Measurements from ENCODE around the gene LIG1. TPM values are rescaled to one million over a fixed set of nuclear protein-coding genes. Genes with fewer than 3 reads are reported as not detected.

LIG1 gene
- total and polyA plus RNA-seq, 9 of the 15 experiments (the other 6 are each of a cell fraction or from before 2014, with no cell fraction given) = 9.6 to 114 (median 71.1) TPM

DNA sequence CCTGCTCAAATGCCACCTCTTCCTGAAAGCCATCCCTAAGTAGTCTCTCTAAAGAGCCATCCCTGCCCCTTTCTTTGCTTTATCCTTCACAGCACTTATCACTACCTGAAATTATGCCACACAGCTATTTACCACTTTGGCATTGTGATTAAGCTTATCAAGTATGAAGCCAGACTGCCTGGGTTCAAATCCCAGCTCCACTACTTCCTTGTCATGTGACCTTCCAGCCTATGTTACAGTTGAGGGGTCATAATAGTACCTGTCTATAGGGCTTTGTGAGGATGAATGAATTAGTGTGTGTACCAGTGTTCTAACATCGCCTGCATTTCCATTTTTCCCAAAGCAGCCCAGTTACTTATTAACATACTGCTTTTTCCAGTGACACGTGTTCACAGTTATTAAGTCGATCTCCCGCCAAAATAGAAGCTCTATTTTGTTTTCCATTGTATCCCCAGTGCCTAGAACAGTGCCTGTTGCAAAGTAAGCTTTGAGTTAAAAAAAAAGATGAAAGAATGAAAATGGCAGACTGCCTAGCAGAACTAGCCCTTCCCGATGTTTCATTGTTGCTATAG is 33.2 kb upstream of the LIG1 start (continued):
- TF ChIP-seq, protein P1, sequence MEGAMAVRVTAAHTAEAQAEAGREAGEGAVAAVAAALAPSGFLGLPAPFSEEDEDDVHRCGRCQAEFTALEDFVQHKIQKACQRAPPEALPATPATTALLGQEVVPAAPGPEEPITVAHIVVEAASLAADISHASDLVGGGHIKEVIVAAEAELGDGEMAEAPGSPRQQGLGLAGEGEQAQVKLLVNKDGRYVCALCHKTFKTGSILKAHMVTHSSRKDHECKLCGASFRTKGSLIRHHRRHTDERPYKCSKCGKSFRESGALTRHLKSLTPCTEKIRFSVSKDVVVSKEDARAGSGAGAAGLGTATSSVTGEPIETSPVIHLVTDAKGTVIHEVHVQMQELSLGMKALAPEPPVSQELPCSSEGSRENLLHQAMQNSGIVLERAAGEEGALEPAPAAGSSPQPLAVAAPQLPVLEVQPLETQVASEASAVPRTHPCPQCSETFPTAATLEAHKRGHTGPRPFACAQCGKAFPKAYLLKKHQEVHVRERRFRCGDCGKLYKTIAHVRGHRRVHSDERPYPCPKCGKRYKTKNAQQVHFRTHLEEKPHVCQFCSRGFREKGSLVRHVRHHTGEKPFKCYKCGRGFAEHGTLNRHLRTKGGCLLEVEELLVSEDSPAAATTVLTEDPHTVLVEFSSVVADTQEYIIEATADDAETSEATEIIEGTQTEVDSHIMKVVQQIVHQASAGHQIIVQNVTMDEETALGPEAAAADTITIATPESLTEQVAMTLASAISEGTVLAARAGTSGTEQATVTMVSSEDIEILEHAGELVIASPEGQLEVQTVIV (CRISPR knock-in tag; IDR thresholded peaks at IDR 0.05; ENCODE audit: borderline replicate concordance) = no peak
- TF ChIP-seq ZNF75A (CRISPR knock-in tag; IDR thresholded peaks at IDR 0.05) (no peak), RAD51 (IDR thresholded peaks at IDR 0.05; ENCODE audit: borderline replicate concordance, low read depth) (peak; percentile 81), POLR2H (tag; IDR thresholded peaks at IDR 0.05; ENCODE audit: low read depth) (no peak), KHSRP (IDR thresholded peaks at IDR 0.05) (no peak), SMAD2 (IDR thresholded peaks at IDR 0.05; ENCODE audit: low read depth, low read length) (no peak), BCOR (IDR thresholded peaks at IDR 0.05) (0 out of 2 replicates have a peak, but pooled peaks have one; percentile 54), ADNP (tag; IDR thresholded peaks at IDR 0.05) (0 out of 2 replicates have a peak, but pooled peaks have one; percentile 44), MIER1 (IDR thresholded peaks at IDR 0.05; ENCODE audit: low read depth) (no peak)
- TF ChIP-seq, protein P2, sequence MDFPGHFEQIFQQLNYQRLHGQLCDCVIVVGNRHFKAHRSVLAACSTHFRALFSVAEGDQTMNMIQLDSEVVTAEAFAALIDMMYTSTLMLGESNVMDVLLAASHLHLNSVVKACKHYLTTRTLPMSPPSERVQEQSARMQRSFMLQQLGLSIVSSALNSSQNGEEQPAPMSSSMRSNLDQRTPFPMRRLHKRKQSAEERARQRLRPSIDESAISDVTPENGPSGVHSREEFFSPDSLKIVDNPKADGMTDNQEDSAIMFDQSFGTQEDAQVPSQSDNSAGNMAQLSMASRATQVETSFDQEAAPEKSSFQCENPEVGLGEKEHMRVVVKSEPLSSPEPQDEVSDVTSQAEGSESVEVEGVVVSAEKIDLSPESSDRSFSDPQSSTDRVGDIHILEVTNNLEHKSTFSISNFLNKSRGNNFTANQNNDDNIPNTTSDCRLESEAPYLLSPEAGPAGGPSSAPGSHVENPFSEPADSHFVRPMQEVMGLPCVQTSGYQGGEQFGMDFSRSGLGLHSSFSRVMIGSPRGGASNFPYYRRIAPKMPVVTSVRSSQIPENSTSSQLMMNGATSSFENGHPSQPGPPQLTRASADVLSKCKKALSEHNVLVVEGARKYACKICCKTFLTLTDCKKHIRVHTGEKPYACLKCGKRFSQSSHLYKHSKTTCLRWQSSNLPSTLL (IDR thresholded peaks at IDR 0.05) = no peak
- TF ChIP-seq, protein P3, sequence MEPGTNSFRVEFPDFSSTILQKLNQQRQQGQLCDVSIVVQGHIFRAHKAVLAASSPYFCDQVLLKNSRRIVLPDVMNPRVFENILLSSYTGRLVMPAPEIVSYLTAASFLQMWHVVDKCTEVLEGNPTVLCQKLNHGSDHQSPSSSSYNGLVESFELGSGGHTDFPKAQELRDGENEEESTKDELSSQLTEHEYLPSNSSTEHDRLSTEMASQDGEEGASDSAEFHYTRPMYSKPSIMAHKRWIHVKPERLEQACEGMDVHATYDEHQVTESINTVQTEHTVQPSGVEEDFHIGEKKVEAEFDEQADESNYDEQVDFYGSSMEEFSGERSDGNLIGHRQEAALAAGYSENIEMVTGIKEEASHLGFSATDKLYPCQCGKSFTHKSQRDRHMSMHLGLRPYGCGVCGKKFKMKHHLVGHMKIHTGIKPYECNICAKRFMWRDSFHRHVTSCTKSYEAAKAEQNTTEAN (CRISPR knock-in tag; IDR thresholded peaks at IDR 0.05) = no peak
- TF ChIP-seq, protein P4, sequence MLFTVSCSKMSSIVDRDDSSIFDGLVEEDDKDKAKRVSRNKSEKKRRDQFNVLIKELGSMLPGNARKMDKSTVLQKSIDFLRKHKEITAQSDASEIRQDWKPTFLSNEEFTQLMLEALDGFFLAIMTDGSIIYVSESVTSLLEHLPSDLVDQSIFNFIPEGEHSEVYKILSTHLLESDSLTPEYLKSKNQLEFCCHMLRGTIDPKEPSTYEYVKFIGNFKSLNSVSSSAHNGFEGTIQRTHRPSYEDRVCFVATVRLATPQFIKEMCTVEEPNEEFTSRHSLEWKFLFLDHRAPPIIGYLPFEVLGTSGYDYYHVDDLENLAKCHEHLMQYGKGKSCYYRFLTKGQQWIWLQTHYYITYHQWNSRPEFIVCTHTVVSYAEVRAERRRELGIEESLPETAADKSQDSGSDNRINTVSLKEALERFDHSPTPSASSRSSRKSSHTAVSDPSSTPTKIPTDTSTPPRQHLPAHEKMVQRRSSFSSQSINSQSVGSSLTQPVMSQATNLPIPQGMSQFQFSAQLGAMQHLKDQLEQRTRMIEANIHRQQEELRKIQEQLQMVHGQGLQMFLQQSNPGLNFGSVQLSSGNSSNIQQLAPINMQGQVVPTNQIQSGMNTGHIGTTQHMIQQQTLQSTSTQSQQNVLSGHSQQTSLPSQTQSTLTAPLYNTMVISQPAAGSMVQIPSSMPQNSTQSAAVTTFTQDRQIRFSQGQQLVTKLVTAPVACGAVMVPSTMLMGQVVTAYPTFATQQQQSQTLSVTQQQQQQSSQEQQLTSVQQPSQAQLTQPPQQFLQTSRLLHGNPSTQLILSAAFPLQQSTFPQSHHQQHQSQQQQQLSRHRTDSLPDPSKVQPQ (CRISPR knock-in tag; IDR thresholded peaks at IDR 0.05; ENCODE audit: borderline replicate concordance) = no peak

All from K562 (cell line).